Neural crest cell (in vitro differentiated cells): ENCODE data around the gene JOSD2. TPM values are rescaled to one million over a fixed set of nuclear protein-coding genes. Genes with fewer than 3 reads are reported as not detected.

Source experiments
- DNase-seq: peaks from one replicate; pipeline ENCODE4 v3.0.0; 2021; ENCODE audit warnings: low read depth, mixed read lengths, low spot score
- H3K27ac Mint-ChIP-seq: one replicate; pipeline ENCODE4 v1.8.0; 2021; ENCODE audit warnings: mild to moderate bottlenecking, mixed read lengths; ENCODE audit not compliant: unreplicated experiment
- H3K27me3 Mint-ChIP-seq: 2 replicates; pipeline ENCODE4 v1.8.0; 2021; ENCODE audit warnings: low read depth, mild to moderate bottlenecking, mixed read lengths
- H3K36me3 Mint-ChIP-seq: 2 replicates; pipeline ENCODE4 v1.8.0; 2021; ENCODE audit warnings: low read depth, mild to moderate bottlenecking, mixed read lengths
- H3K4me1 Mint-ChIP-seq: 2 replicates; pipeline ENCODE4 v1.8.0; 2021; ENCODE audit warnings: mixed read lengths
- H3K4me3 Mint-ChIP-seq: one replicate; pipeline ENCODE4 v1.8.0; 2021; ENCODE audit warnings: mild to moderate bottlenecking, mixed read lengths
- H3K9me3 Mint-ChIP-seq: 2 replicates; pipeline ENCODE4 v1.8.0; 2021; ENCODE audit warnings: mixed read lengths
- total RNA-seq: library from RNA; stranded (reverse); gene quantifications from 2 replicates; pipeline ENCODE4 v1.2.1, GENCODE V29; 2021
- TF ChIP-seq, protein P1 (sequence below): fragments of 200-600 bp; sonication (generic); conservative IDR thresholded peaks from 2 replicates; pipeline ENCODE4 v1.5.0; 2021; ENCODE audit warnings: antibody characterized with exemption, mild to moderate bottlenecking

The JOSD2 gene
- total RNA-seq, 1 donor from 2014 or later: 10.9 TPM

- no peaks in the 10 kb centered on the region for H3K9me3 Mint-ChIP-seq
- H3K4me1 Mint-ChIP-seq: peaks cover 8% of the 10 kb centered on the region
- H3K36me3 Mint-ChIP-seq: peaks cover 7% of the 10 kb centered on the region
- DNase-seq: no peak
- no peak overlapping the region for H3K4me3 Mint-ChIP-seq
- no peaks in the 10 kb centered on the region for H3K27me3 Mint-ChIP-seq
- H3K27ac Mint-ChIP-seq: no peak overlapping the region
- TF ChIP-seq, protein P1, sequence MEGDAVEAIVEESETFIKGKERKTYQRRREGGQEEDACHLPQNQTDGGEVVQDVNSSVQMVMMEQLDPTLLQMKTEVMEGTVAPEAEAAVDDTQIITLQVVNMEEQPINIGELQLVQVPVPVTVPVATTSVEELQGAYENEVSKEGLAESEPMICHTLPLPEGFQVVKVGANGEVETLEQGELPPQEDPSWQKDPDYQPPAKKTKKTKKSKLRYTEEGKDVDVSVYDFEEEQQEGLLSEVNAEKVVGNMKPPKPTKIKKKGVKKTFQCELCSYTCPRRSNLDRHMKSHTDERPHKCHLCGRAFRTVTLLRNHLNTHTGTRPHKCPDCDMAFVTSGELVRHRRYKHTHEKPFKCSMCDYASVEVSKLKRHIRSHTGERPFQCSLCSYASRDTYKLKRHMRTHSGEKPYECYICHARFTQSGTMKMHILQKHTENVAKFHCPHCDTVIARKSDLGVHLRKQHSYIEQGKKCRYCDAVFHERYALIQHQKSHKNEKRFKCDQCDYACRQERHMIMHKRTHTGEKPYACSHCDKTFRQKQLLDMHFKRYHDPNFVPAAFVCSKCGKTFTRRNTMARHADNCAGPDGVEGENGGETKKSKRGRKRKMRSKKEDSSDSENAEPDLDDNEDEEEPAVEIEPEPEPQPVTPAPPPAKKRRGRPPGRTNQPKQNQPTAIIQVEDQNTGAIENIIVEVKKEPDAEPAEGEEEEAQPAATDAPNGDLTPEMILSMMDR: peak; percentile 37
These were observed 7.4 kb upstream of the JOSD2 start for GRCh38 chr19:50518091-50519005.

- no peak for DNase-seq
- Mint-ChIP-seq H3K27ac (no peak overlapping the region), H3K4me3 (no peak overlapping the region)
These were observed 6.7 kb upstream of the JOSD2 start for GRCh38 chr19:50517704-50518075.

GRCh38 chr19:50516964-50517703 is 6.1 kb upstream of the JOSD2 start:
- Mint-ChIP-seq H3K27ac (no peak overlapping the region), H3K4me1 (peaks cover 14% of the 10 kb centered on the region), H3K36me3 (peaks cover 7% of the 10 kb centered on the region), H3K9me3 (no peaks in the 10 kb centered on the region), H3K27me3 (no peaks in the 10 kb centered on the region), H3K4me3 (no peak overlapping the region)
- TF ChIP-seq, protein P1: no peak
- DNase-seq: no peak

More at GRCh38 chr19:50517704-50518075, 6.7 kb upstream of the JOSD2 start:
- TF ChIP-seq, protein P1: no peak
- Mint-ChIP-seq H3K27me3 (no peaks in the 10 kb centered on the region), H3K36me3 (peaks cover 7% of the 10 kb centered on the region), H3K4me1 (peaks cover 14% of the 10 kb centered on the region), H3K9me3 (no peaks in the 10 kb centered on the region)

DNA sequence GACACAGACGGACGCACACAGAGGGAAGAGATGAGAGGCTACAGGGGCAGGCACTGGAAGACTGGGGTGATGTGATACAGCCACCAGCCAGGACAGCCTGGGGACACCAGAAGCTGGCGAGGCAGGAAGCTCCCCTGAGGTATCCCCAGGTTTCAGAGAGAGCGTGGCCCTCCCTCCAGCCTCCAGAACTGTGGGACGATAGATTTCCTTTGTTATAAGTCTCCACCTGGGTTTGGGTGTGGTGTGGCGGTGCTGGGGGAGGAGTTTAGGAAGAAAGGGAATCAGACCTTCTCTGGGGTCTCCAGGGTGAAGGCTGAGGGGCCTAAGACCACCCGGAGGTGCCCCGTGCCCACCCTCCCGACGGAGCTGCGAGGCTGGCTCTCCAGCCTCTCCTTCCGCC is 5.5 kb upstream of the JOSD2 start:
- Mint-ChIP-seq H3K9me3 (no peaks in the 10 kb centered on the region), H3K36me3 (peaks cover 7% of the 10 kb centered on the region), H3K27me3 (no peaks in the 10 kb centered on the region), H3K27ac (no peak overlapping the region), H3K4me3 (no peak overlapping the region), H3K4me1 (peaks cover 20% of the 10 kb centered on the region)
- TF ChIP-seq, protein P1: no peak
- no peak for DNase-seq

GRCh38 chr19:50515168-50515561 is 4.2 kb upstream of the JOSD2 start:
- H3K36me3 Mint-ChIP-seq: peaks cover 4% of the 10 kb centered on the region
- DNase-seq: no peak
- H3K4me1 Mint-ChIP-seq: peaks cover 31% of the 10 kb centered on the region
- TF ChIP-seq, protein P1: no peak
- no peaks in the 10 kb centered on the region for H3K9me3 Mint-ChIP-seq
- peaks cover 8% of the 10 kb centered on the region for H3K27me3 Mint-ChIP-seq
- H3K4me3 Mint-ChIP-seq: no peak overlapping the region
- H3K27ac Mint-ChIP-seq: no peak overlapping the region
